ENCODE measurements around the gene HTR2A. TPM values are rescaled to one million over a fixed set of nuclear protein-coding genes. Genes with fewer than 3 reads are reported as not detected.

The HTR2A gene
- total RNA-seq, 4 donors from 2014 or later: 0.27 to 1.7 (median 0.35) TPM; not detected in 1

DNA sequence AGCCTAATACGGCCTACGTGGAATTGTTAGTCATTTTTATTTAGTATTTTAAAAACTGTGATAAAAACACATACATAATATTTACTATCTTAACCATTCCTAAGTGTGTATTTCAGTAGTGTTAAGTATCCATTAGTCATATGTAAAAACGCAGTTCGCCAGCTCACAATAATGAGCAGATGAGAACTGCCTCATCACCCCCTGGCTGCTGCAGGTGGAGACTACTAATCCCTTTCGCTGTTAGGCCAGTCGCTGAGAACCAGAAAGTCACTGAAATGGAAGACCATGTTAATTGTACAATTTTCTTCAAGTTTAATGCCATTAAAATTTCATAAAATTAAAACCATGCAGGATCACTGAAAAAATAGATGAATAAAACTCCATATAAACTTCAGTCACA is 101.5 kb downstream of the HTR2A start:
- no peak for TF ChIP-seq POLR2A (IDR thresholded peaks at IDR 0.05)
- TF ChIP-seq, protein P1, sequence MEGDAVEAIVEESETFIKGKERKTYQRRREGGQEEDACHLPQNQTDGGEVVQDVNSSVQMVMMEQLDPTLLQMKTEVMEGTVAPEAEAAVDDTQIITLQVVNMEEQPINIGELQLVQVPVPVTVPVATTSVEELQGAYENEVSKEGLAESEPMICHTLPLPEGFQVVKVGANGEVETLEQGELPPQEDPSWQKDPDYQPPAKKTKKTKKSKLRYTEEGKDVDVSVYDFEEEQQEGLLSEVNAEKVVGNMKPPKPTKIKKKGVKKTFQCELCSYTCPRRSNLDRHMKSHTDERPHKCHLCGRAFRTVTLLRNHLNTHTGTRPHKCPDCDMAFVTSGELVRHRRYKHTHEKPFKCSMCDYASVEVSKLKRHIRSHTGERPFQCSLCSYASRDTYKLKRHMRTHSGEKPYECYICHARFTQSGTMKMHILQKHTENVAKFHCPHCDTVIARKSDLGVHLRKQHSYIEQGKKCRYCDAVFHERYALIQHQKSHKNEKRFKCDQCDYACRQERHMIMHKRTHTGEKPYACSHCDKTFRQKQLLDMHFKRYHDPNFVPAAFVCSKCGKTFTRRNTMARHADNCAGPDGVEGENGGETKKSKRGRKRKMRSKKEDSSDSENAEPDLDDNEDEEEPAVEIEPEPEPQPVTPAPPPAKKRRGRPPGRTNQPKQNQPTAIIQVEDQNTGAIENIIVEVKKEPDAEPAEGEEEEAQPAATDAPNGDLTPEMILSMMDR (IDR thresholded peaks at IDR 0.05): no peak
- Histone ChIP-seq H3K9me3 (no peaks in the 10 kb centered on the region), H3K27me3 (no peaks in the 10 kb centered on the region), H3K36me3 (peaks cover 0 to 13% (median 0%) of the 10 kb centered on the region in 3 donors), H3K27ac (no peak overlapping the region), H3K4me3 (no peak overlapping the region), H3K4me1 (peaks cover 0 to 29% (median 3%) of the 10 kb centered on the region in 4 donors)
- DNase-seq: no peak

DNA sequence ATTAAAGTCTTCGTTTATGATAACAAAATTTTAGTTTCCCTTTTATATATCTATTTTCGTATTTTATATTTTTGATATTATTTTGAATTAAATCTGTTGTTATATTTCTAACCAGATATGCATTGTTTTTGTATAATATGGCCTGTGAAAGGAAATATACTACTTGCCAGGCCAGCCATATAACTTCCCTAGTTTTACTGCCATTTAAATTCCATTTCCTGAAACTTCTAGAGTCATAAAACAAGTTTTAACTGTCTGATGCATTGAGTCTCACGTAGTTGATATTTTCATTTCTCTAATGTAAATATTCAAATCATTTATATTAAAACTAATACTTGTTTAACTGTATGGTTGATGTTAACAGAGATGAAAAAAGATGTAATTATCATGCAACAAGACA is 113.3 kb downstream of the HTR2A start:
- DNase-seq: no peak
- Histone ChIP-seq H3K36me3 (peaks cover 0 to 76% (median 3%) of the 10 kb centered on the region in 3 donors), H3K27ac (no peak overlapping the region), H3K9me3 (no peaks in the 10 kb centered on the region), H3K4me3 (no peak overlapping the region), H3K4me1 (no peaks in the 10 kb centered on the region), H3K27me3 (no peaks in the 10 kb centered on the region)
- TF ChIP-seq, protein P1 (IDR thresholded peaks at IDR 0.05): no peak
- no peak for TF ChIP-seq POLR2A (IDR thresholded peaks at IDR 0.05)

DNA sequence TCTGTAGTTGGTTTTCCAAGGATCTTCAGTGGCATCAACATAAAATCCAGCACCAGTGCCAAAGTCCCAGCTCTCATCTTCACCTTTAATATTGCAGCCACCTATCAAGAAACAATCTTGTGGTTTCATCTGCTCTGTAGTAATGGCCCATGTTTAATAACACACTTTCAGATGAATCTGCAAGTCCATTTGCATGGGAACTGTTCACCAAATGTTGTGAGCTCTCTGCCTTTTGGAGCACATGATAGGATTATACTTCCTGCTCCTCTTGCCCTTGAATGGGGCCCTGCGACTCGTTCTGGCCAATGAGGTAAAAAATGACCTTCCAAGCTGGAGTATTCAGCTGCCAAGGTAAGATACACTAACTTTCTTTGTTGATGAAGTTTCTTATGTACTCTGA is 114.2 kb downstream of the HTR2A start:
- no peak overlapping the region for H3K27ac ChIP-seq
- TF ChIP-seq POLR2A (IDR thresholded peaks at IDR 0.05): no peak
- TF ChIP-seq, protein P1 (IDR thresholded peaks at IDR 0.05): no peak
- H3K9me3 ChIP-seq: no peaks in the 10 kb centered on the region
- no peak for DNase-seq
- no peaks in the 10 kb centered on the region for H3K27me3 ChIP-seq
- H3K4me1 ChIP-seq: no peaks in the 10 kb centered on the region
- peaks cover 0 to 75% (median 3%) of the 10 kb centered on the region in 3 donors for H3K36me3 ChIP-seq
- no peak overlapping the region for H3K4me3 ChIP-seq

DNA sequence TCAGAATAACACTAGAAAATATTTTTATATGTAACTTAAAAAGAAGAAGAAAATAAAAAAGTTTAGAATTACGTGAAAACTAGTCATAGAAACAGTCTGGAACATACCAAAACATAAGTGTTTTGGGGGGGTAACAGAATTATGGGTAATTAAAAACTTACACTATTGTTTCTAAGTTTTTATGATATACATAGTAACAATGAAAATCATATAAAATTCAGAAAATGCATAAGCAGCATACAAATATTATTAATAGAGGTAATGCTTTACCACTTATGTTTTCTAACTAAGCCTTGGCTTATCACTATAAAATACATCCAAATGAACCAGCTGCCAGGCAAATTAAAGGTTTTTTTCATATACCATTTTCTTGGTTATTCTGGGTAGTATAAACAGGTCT is 114.8 kb downstream of the HTR2A start:
- no peaks in the 10 kb centered on the region for H3K27me3 ChIP-seq
- TF ChIP-seq POLR2A (IDR thresholded peaks at IDR 0.05): no peak
- TF ChIP-seq, protein P1 (IDR thresholded peaks at IDR 0.05): no peak
- no peaks in the 10 kb centered on the region for H3K4me1 ChIP-seq
- no peak overlapping the region for H3K27ac ChIP-seq
- H3K9me3 ChIP-seq: no peaks in the 10 kb centered on the region
- no peak for DNase-seq
- peaks cover 0 to 77% (median 3%) of the 10 kb centered on the region in 3 donors for H3K36me3 ChIP-seq
- no peak overlapping the region for H3K4me3 ChIP-seq

Other genes starting within 250 kb of the HTR2A start
- gene ESD, start 99.9 kb downstream of the HTR2A start, total RNA-seq: 10 to 100 TPM; 52.7 to 76.7 (median 66.1) TPM